H9 (cell line): Measurements from ENCODE around the gene SEMA3C. TPM values are rescaled to one million over a fixed set of nuclear protein-coding genes. Genes with fewer than 3 reads are reported as not detected.

Source experiments
- DNase-seq: peaks from one replicate; pipeline ENCODE4 v3.0.0-alpha.2; 2017
- H2AFZ ChIP-seq: one replicate; pipeline ENCODE4 v1.6.1; 2013; ENCODE audit warnings: mild to moderate bottlenecking, low read length, control low read depth, moderate library complexity
- H2AK5ac ChIP-seq: 2 replicates; pipeline ENCODE4 v1.6.1; 2013; ENCODE audit warnings: low read length, control low read depth, mixed read lengths; ENCODE audit not compliant: insufficient read length
- H2BK120ac ChIP-seq: one replicate; pipeline ENCODE4 v1.6.1; 2013; ENCODE audit warnings: low read depth, mild to moderate bottlenecking, low read length, control low read depth, inconsistent platforms; ENCODE audit not compliant: poor library complexity, severe bottlenecking
- H2BK12ac ChIP-seq: 2 replicates; pipeline ENCODE4 v1.6.1; 2013; ENCODE audit warnings: low read length, control low read depth, mixed read lengths, low read depth; ENCODE audit not compliant: insufficient read length
- H2BK15ac ChIP-seq: 2 replicates; pipeline ENCODE4 v1.6.1; 2013; ENCODE audit warnings: low read depth, low read length, control low read depth
- H2BK20ac ChIP-seq: one replicate; pipeline ENCODE4 v1.6.1; 2013; ENCODE audit warnings: low read depth, mild to moderate bottlenecking, low read length, control low read depth, inconsistent platforms; ENCODE audit not compliant: poor library complexity, severe bottlenecking
- H2BK5ac ChIP-seq: 2 replicates; pipeline ENCODE4 v1.6.1; 2013; ENCODE audit warnings: low read length, control low read depth, mixed read lengths; ENCODE audit not compliant: insufficient read length
- H3K14ac ChIP-seq: 2 replicates; pipeline ENCODE4 v1.6.1; 2013; ENCODE audit warnings: low read length, control low read depth; ENCODE audit not compliant: insufficient read depth
- H3K18ac ChIP-seq: 2 replicates; pipeline ENCODE4 v1.6.1; 2013; ENCODE audit warnings: low read depth, mild to moderate bottlenecking, mixed read lengths, low read length, control low read depth; ENCODE audit not compliant: insufficient read length
- H3K23ac ChIP-seq: 2 replicates; pipeline ENCODE4 v1.6.1; 2013; ENCODE audit warnings: low read length, control low read depth, mixed read lengths, low read depth; ENCODE audit not compliant: insufficient read length
- H3K23me2 ChIP-seq: 2 replicates; pipeline ENCODE4 v1.6.1; 2013; ENCODE audit warnings: low read depth, mild to moderate bottlenecking, mixed read lengths, low read length, control low read depth; ENCODE audit not compliant: insufficient read length, poor library complexity, severe bottlenecking
- H3K27ac ChIP-seq: 2 replicates; pipeline ENCODE4 v1.5.1; 2013; ENCODE audit warnings: low read length, control low read depth, mixed read lengths, low read depth; ENCODE audit not compliant: insufficient read length
- H3K27me3 ChIP-seq: 2 replicates; pipeline ENCODE4 v1.6.1; 2013; ENCODE audit warnings: low read length, control low read depth, inconsistent platforms; ENCODE audit not compliant: insufficient read depth
- H3K4ac ChIP-seq: 2 replicates; pipeline ENCODE4 v1.6.1; 2013; ENCODE audit warnings: low read depth, mild to moderate bottlenecking, control low read depth, inconsistent platforms, low read length, moderate library complexity
- H3K4me1 ChIP-seq: 2 replicates; pipeline ENCODE4 v1.6.1; 2013; ENCODE audit warnings: low read length, control low read depth, inconsistent platforms; ENCODE audit not compliant: insufficient read depth
- H3K4me2 ChIP-seq: 2 replicates; pipeline ENCODE4 v1.6.1; 2013; ENCODE audit warnings: low read length, control low read depth, mixed read lengths; ENCODE audit not compliant: insufficient read length, insufficient read depth
- H3K56ac ChIP-seq: 2 replicates; pipeline ENCODE4 v1.6.1; 2013; ENCODE audit warnings: low read depth, mild to moderate bottlenecking, mixed read lengths, low read length, control low read depth; ENCODE audit not compliant: insufficient read length
- H3K79me1 ChIP-seq: 2 replicates; pipeline ENCODE4 v1.6.1; 2013; ENCODE audit warnings: low read depth, mild to moderate bottlenecking, moderate library complexity, low read length, control low read depth, inconsistent platforms; ENCODE audit not compliant: insufficient read depth, poor library complexity, severe bottlenecking
- H3K79me2 ChIP-seq: 2 replicates; pipeline ENCODE4 v1.6.1; 2013; ENCODE audit warnings: low read length, control low read depth, inconsistent platforms; ENCODE audit not compliant: insufficient read depth
- H3K9ac ChIP-seq: 2 replicates; pipeline ENCODE4 v1.6.1; 2013; ENCODE audit warnings: low read length, control low read depth, mixed read lengths; ENCODE audit not compliant: insufficient read length; ENCODE audit errors: extremely low read depth
- H3K9me3 ChIP-seq: one replicate; pipeline ENCODE4 v1.6.1; 2013; ENCODE audit warnings: low read depth, low read length, inconsistent platforms; ENCODE audit not compliant: control insufficient read depth
- H3T11ph ChIP-seq: one replicate; pipeline ENCODE4 v1.6.1; 2013; ENCODE audit warnings: mild to moderate bottlenecking, low read length, control low read depth, inconsistent platforms
- H4K20me1 ChIP-seq: one replicate; pipeline ENCODE4 v1.6.1; 2013; ENCODE audit not compliant: control insufficient read depth, insufficient read length, insufficient read depth
- H4K5ac ChIP-seq: 2 replicates; pipeline ENCODE4 v1.6.1; 2013; ENCODE audit warnings: low read depth, mild to moderate bottlenecking, mixed read lengths, low read length, control low read depth; ENCODE audit not compliant: insufficient read length
- H4K8ac ChIP-seq: replicated peaks from 2 replicates; pipeline ENCODE4 v1.6.1; 2013; ENCODE audit warnings: low read length, control low read depth, mixed read lengths, low read depth; ENCODE audit not compliant: insufficient read length
- H4K91ac ChIP-seq: 2 replicates; pipeline ENCODE4 v1.6.1; 2013; ENCODE audit warnings: low read depth, mild to moderate bottlenecking, moderate library complexity, mixed read lengths, low read length, control low read depth; ENCODE audit not compliant: insufficient read length
- H3K27ac Mint-ChIP-seq, 3 experiments: 2 replicates in 2 of 3; 3 replicates in 1 of 3; pipeline ENCODE4 v1.8.0; 2020 to 2021; ENCODE audit warnings: mixed read lengths in 3 of 3, mild to moderate bottlenecking in 1 of 3, moderate library complexity in 1 of 3
- H3K27me3 Mint-ChIP-seq: 2 replicates; pipeline ENCODE4 v1.8.0; 2021; ENCODE audit warnings: low read depth, mild to moderate bottlenecking, moderate library complexity, mixed read lengths
- H3K36me3 Mint-ChIP-seq, 3 experiments: 2 replicates in 2 of 3; 3 replicates in 1 of 3; pipeline ENCODE4 v1.8.0; 2020 to 2021; ENCODE audit warnings: low read depth in 3 of 3, mixed read lengths in 3 of 3; ENCODE audit not compliant: insufficient read depth in 1 of 3
- H3K4me1 Mint-ChIP-seq, 2 experiments: 2 replicates each; pipeline ENCODE4 v1.8.0; 2020; ENCODE audit warnings: mixed read lengths in 2 of 2
- H3K4me3 Mint-ChIP-seq, 2 experiments: 2 replicates in 1 of 2; 3 replicates in 1 of 2; pipeline ENCODE4 v1.8.0; 2020 to 2021; ENCODE audit warnings: mild to moderate bottlenecking in 2 of 2, mixed read lengths in 2 of 2, moderate library complexity in 1 of 2
- H3K9me3 Mint-ChIP-seq, 2 experiments: 2 replicates in 1 of 2; 3 replicates in 1 of 2; pipeline ENCODE4 v1.8.0; 2020; ENCODE audit warnings: mild to moderate bottlenecking in 2 of 2, mixed read lengths in 2 of 2, moderate library complexity in 1 of 2
- CTCF ChIP-seq: fragments of 200-600 bp; sonication (generic); conservative IDR thresholded peaks from 3 replicates; pipeline ENCODE4 v1.8.0; 2021; ENCODE audit warnings: antibody characterized with exemption, mild to moderate bottlenecking
- WGBS: extraction: QIAGEN DNeasy Blood & Tissue Kit; methylation state at CpG from one replicate; pipeline ENCODE4 v1.1.7; 2013; ENCODE audit warnings: missing lambda C conversion rate, low lambda C conversion rate, mixed read lengths; ENCODE audit not compliant: insufficient read length; ENCODE audit errors: extremely low coverage; 5-methylcytosine and 5-hydroxymethylcytosine counted together
- total RNA-seq: library from RNA; stranded (reverse); gene quantifications from 2 replicates; pipeline ENCODE4 v1.2.1, GENCODE V29; 2021

SEMA3C gene
- total RNA-seq, 1 experiment from 2014 or later: 1.6 TPM

- no peak overlapping the region for H3K18ac ChIP-seq
These were observed 103.1 kb downstream of the SEMA3C start for GRCh38 chr7:80815733-80816132.

More at GRCh38 chr7:80815733-80816132, 103.1 kb downstream of the SEMA3C start:
- Histone ChIP-seq H2AFZ (no peak overlapping the region), H3K27me3 (no peaks in the 10 kb centered on the region), H4K5ac (no peak overlapping the region), H3K9me3 (no peaks in the 10 kb centered on the region), H3K4me1 (no peaks in the 10 kb centered on the region), H2BK120ac (no peak overlapping the region), H4K91ac (no peak overlapping the region), H2AK5ac (no peak overlapping the region), H2BK20ac (no peak overlapping the region), H3K23ac (no peak overlapping the region), H3K14ac (no peak overlapping the region), H3T11ph (no peak overlapping the region), H3K9ac (no peak overlapping the region), H2BK15ac (no peak overlapping the region), H3K27ac (no peak overlapping the region), H2BK5ac (no peak overlapping the region), H4K20me1 (no peaks in the 10 kb centered on the region), H4K8ac (no peak overlapping the region), H3K79me1 (no peaks in the 10 kb centered on the region), H3K56ac (no peak overlapping the region), H2BK12ac (no peak overlapping the region), H3K23me2 (no peaks in the 10 kb centered on the region), H3K4me2 (no peak overlapping the region), H3K4ac (no peak overlapping the region), H3K79me2 (no peaks in the 10 kb centered on the region)
- TF ChIP-seq CTCF: no peak
- Mint-ChIP-seq H3K36me3 (peaks cover 0 to 3% (median 0%) of the 10 kb centered on the region in 3 experiments; a peak in 1 of 7 replicates), H3K4me1 (no peaks in the 10 kb centered on the region), H3K27me3 (no peaks in the 10 kb centered on the region), H3K27ac (no peak overlapping the region), H3K9me3 (no peaks in the 10 kb centered on the region), H3K4me3 (no peak overlapping the region)
- WGBS: no CpG with 5 or more reads among the region's 1 CpG
- no peak for DNase-seq
